ENCODE data around the gene AMN. TPM values are rescaled to one million over a fixed set of nuclear protein-coding genes. Genes with fewer than 3 reads are reported as not detected.
"Not testable (repeated sequence)": the region's sequence is repeated elsewhere in the genome, so short reads cannot be mapped to it uniquely, and the experiment has no call there.

The AMN gene
- not detected in 2 replicates for total RNA-seq (2014; rRNA removed; shearing (Covaris generic))
- polyA plus RNA-seq (2015; cell fraction: cytosol; rRNA removed), result not detected in 2 replicates
- 0.05 and 0.37 TPM in 2 replicates for polyA plus RNA-seq (2015; cell fraction: nucleus; rRNA removed)

DNA sequence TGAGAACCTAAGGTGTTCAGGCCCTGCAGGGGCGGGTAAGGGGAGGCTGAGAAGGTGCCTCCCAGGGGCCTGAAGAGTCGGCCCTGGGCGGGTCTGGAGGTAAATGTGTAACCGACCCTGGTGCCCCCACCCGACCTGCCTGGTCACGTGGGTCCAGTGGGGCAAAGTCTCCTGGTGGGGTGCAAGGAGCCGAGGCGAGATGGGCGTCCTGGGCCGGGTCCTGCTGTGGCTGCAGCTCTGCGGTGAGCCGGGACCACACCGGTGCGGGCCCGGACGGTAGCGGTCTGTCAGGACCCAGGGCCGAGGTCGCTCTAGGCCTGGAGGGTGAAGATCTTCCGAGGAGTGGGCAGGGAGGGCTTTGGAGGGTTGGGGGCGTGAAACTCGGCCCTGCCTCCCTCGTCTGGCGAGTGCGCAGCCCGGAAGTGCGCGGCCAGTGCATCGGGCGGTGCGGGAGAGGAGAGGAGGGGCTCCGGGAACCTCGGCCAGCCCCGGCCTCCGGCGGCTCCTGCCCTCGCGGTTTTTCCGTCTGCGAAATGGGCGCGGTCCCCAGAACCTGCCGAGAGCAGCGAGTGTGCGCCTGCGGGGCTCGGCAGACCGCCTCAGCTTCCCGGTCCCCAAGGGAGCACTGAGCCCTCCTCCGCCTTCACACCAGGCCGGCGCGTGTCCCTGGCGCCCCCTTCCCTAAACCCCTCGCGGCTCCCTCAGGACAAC, at the start of gene AMN:
TSS of gene AMN (plus strand) at position 174 of the 711 bp plus-strand sequence. CDS start at position 200, 26 bp downstream.
- DNase-seq (ENCODE audit: low read depth), result no peak

- no peak for DNase-seq (ENCODE audit: low read depth)
These were observed 49.3 kb upstream of the AMN start for GRCh38 chr14:102873131-102873530.

- DNase-seq (ENCODE audit: low read depth), result no peak
These were observed 48.9 kb upstream of the AMN start for GRCh38 chr14:102873546-102874061.

DNA sequence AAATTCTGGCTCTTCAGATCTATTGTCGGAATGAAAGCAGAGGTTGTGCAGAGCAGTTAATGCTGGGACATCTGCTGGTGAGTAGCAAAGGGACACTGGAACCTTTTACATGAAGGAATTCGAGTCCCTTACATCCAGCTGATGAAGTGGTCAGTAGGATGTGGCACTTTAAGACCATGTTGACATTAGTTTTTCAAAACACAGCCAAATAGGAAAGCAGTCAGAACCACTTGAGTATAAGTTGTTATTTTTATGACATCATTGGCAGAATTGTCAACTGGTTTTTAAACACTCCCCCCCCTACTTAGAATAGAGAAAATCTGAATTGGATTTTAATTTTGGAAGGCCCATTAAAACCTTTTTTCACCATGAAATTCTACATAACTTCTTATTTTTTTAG, 46.8 kb upstream of the AMN start:
- DNase-seq (ENCODE audit: low read depth), result no peak

DNA sequence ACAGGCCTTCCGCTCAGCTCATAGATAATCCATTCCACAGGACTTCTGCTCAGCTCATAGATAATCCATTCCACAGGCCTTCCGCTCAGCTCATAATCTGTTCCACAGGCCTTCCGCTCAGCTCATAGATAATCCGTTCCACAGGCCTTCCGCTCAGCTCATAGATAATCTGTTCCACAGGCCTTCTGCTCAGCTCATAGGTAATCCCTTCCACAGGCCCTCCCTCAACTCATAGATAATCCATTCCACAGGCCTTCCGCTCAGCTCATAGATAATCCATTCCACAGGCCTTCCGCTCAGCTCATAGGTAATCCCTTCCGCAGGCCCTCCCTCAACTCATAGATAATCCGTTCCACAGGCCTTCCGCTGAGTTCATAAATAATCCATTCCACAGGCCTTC, 45.0 kb upstream of the AMN start:
- not testable (repeated sequence) for DNase-seq (ENCODE audit: low read depth)

DNA sequence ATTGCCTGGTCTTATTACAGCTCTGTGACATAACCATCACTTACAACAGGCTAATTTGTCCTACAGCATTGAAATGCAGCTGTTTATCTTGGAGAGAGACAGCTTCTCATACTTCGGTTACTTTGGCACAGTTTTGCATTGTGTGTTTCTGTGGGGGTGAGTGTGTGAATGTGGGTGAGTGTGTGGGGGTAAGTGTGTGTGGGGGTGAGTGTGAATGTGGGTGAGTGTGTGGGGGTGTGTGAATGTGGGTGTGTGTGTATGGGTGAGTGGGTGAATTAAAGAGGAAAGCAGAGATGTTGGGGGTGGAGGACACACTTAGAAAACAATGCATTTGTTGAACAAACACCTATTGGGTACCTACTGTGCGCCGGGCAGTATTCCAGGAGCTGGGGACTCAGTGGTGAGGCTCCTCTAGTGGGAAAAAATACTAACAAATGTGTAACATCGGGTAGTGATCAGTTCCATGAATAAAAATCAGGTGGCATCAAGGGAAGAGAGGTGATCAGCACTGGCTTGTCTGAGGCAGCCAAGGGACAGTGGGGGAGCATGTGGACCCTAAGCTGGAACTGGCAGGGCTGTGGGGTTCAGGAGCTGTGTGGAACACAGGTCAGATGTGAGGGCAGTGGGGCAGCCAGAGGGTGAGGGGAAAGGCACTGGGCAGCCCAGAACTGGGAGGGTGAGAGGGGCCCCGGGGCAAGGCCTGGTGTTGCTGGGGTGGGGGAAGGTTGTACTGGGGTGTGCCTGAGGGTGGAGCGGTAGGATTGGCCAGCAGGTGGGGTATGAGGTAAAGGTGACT, 44.1 kb upstream of the AMN start:
- DNase-seq (ENCODE audit: low read depth), result no peak

DNA sequence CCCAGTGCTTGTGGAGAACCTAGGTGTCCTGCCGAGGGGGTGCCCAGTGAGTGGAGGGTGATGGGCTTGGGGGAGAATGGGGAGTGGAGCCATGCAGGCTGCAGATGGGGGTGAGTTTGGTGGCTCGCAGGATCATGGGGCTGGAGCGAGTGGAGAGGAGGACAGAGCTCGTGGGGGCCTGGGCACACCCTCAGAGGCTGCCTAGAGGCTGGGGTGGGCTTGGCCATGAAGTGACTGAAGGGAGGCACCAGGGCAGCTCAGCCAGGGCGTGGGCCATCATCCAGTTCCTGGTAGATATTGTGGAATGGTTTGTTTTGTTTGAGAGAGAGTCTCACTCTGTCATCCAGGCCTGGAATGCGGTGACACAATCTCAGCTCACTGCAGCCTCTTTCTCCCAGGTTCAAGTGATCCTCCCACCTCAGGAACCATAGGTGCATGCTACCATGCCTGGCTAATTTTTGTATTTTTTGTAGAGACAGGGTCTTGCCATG, 43.4 kb upstream of the AMN start:
- DNase-seq (ENCODE audit: low read depth), result no peak

GRCh38 chr14:102882226-102882906, 40.1 kb upstream of the AMN start:
- DNase-seq (ENCODE audit: low read depth), result no peak

GRCh38 chr14:102883089-102883541, 39.3 kb upstream of the AMN start:
- DNase-seq (ENCODE audit: low read depth), result no peak

GRCh38 chr14:102883554-102883953, 38.9 kb upstream of the AMN start:
- no peak for DNase-seq (ENCODE audit: low read depth)

DNA sequence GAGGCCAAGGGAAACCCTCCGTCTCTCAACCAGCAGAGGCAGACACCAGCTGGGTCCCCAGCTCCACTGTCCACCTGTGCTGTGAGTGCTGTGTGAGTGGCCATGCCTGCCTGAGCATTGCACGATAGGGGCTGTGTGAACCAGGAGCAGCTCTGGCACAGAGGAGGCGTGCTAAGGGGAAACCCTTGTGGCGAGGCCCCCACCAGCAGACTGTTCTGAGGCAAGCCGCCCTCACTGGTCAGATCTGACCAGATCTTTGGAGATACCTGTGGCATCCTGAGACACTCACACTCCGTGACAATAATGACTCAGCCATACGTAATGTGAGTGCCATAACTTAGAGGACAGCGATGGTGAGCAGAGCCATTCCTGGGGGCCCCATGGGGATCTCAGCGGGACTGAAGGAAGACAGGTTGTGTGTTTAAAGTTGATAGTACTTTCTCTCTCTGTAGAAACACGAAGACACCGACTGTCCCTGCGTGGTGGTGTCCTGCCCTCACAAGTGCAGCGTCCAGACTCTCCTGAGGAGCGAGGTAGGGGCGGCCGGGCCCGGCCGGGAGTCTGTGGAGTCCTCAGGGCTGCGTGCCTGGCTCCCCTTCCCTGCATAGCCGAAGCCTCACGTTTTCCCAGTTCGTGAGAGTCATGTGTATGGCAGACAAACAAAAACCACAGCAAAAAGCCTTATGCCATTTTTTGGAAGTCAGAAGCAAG, 36.6 kb upstream of the AMN start:
- DNase-seq (ENCODE audit: low read depth), result no peak

- DNase-seq (ENCODE audit: low read depth), result no peak
These were observed 33.7 kb upstream of the AMN start for GRCh38 chr14:102888748-102889147.

DNA sequence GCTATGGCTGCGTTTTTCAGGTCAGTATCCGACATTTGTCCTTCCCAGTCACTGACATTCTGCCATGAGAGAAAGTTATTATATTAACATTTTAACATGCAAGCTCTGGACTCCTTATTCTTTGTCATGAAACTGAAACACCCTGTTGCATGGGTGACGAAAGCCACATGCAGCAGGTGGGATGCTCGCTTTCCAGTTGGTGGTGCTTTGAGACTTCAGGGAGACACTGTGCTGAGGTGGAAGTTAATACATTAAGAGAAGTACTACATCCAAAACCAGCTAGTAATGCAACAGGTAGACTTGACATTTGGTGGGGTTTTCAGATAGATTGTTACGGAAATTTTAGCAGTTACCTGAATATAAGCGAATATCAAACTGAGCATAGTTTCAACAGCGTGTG, 32.8 kb upstream of the AMN start:
- no peak for DNase-seq (ENCODE audit: low read depth)

- DNase-seq (ENCODE audit: low read depth), result no peak
These were observed 31.4 kb upstream of the AMN start for GRCh38 chr14:102891111-102891510.

- DNase-seq (ENCODE audit: low read depth), result no peak
These were observed 30.9 kb upstream of the AMN start for GRCh38 chr14:102891556-102891955.

GRCh38 chr14:102892651-102893050, 29.8 kb upstream of the AMN start:
- no peak for DNase-seq (ENCODE audit: low read depth)

GRCh38 chr14:102893452-102893851, 29.0 kb upstream of the AMN start:
- DNase-seq (ENCODE audit: low read depth), result no peak

GRCh38 chr14:102896735-102897134, 25.7 kb upstream of the AMN start:
- not testable (repeated sequence) for DNase-seq (ENCODE audit: low read depth)

GRCh38 chr14:102897299-102898027, 25.0 kb upstream of the AMN start:
- no peak for DNase-seq (ENCODE audit: low read depth)

- DNase-seq (ENCODE audit: low read depth), result no peak
These were observed 24.2 kb upstream of the AMN start for GRCh38 chr14:102898298-102898697.

Measured in HT1080 (cell line).